ENCODE results near the gene ITGAX.

DNA sequence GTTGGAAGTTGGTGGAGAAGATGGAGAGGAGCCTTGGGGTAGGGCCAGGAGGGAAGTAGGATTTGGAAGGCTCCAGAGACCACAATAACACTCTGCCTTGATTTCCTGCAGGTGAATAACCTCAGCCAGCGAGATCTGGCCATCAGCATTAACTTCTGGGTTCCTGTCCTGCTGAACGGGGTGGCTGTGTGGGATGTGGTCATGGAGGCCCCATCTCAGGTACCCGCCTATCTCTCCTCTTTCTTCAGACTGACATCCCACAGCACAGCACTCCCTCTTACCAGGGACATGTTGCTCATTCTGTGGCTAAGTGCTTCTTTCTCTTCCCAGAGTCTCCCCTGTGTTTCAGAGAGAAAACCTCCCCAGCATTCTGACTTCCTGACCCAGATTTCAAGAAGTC, 68.3 kb downstream of the ITGAX start:
- TF ChIP-seq EZH2 (IDR thresholded peaks at IDR 0.05) (no peak), POLR2AphosphoS5 (IDR thresholded peaks at IDR 0.05; ENCODE audit: borderline replicate concordance, low read depth, low read length) (no peak), FOXP2 (optimal IDR thresholded peaks at IDR 0.05; ENCODE audit: control extremely low read depth, extremely low read length, insufficient read depth) (no peak)

All from SK-N-MC (cell line).